Measurements from ENCODE around the gene CDK16. TPM values are rescaled to one million over a fixed set of nuclear protein-coding genes. Genes with fewer than 3 reads are reported as not detected.

CDK16 gene
- polyA plus RNA-seq, 1 donor (not counting 4 experiments of a cell fraction or from before 2014, with no cell fraction given) = 79.3 TPM

DNA sequence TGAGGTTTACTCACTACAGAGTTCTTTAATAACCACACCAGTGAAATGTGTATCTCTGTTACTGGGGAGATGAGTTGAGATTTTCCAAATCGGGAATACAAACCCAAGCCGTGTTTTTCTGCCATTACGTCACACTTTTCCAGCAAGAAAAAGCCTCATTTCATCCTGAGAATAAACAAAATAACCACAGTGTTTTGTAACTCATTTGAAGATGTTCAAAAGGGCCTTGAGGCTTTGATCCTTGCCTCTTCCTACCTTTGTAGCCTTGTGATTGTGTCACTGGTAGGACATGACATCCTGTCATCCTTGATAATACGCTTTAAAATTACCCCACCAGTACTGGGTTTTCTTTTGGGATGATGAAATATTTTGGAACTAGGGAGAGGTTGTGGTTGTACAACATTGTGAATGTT is 17.2 kb downstream of the CDK16 start:
- dilution Hi-C loops (cut with MboI; ENCODE audit: extremely low pct_ligation_motif_present, low sequenced_read_pairs) = no loop called here
- Histone ChIP-seq H3K79me2 (ENCODE audit: control insufficient read depth, insufficient read depth, low read length) (peaks cover 10% of the 10 kb centered on the region), H3K27me3 (ENCODE audit: control insufficient read depth, extremely low read depth, insufficient read depth, low read length) (no peaks in the 10 kb centered on the region), H3K9me3 (ENCODE audit: control insufficient read depth, low read depth, low read length) (no peaks in the 10 kb centered on the region), H3K36me3 (ENCODE audit: control insufficient read depth in 2 of 2, extremely low read depth in 1 of 2, insufficient read depth in 2 of 2, low read length in 2 of 2) (no peaks in the 10 kb centered on the region), H3K4me3 (ENCODE audit: control insufficient read depth in 2 of 3, extremely low read depth in 1 of 3, insufficient read depth in 2 of 3, low read depth in 1 of 3, low read length in 3 of 3) (no peak overlapping the region), H3K27ac (ENCODE audit: control insufficient read depth, insufficient read depth, low read length) (no peak overlapping the region), H3K9me1 (ENCODE audit: control insufficient read depth, extremely low read depth, insufficient read depth, low read length) (no peaks in the 10 kb centered on the region), H3K9ac (ENCODE audit: control insufficient read depth, extremely low read depth, insufficient read depth, low read length) (no peak overlapping the region), H3K4me2 (ENCODE audit: control insufficient read depth, extremely low read depth, insufficient read depth, low read depth, low read length) (no peak overlapping the region), H3K4me1 (ENCODE audit: control insufficient read depth, extremely low read depth, insufficient read depth, low read length) (peaks cover 5% of the 10 kb centered on the region), H2AFZ (ENCODE audit: control insufficient read depth, low read length) (no peak overlapping the region), H4K20me1 (ENCODE audit: control insufficient read depth, extremely low read depth, insufficient read depth, low read length) (no peaks in the 10 kb centered on the region)
- no peak for TF ChIP-seq EZH2 (IDR thresholded peaks at IDR 0.05; ENCODE audit: low read length)
- TF ChIP-seq, protein P1, sequence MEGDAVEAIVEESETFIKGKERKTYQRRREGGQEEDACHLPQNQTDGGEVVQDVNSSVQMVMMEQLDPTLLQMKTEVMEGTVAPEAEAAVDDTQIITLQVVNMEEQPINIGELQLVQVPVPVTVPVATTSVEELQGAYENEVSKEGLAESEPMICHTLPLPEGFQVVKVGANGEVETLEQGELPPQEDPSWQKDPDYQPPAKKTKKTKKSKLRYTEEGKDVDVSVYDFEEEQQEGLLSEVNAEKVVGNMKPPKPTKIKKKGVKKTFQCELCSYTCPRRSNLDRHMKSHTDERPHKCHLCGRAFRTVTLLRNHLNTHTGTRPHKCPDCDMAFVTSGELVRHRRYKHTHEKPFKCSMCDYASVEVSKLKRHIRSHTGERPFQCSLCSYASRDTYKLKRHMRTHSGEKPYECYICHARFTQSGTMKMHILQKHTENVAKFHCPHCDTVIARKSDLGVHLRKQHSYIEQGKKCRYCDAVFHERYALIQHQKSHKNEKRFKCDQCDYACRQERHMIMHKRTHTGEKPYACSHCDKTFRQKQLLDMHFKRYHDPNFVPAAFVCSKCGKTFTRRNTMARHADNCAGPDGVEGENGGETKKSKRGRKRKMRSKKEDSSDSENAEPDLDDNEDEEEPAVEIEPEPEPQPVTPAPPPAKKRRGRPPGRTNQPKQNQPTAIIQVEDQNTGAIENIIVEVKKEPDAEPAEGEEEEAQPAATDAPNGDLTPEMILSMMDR (optimal IDR thresholded peaks at IDR 0.05 in 1 of 3, IDR thresholded peaks at IDR 0.05 in 1 of 3, conservative IDR thresholded peaks at IDR 0.05 in 1 of 3; ENCODE audit: extremely low read depth in 1 of 3, insufficient read depth in 2 of 3, low read length in 3 of 3) = no peak
- FAIRE-seq = no peak
- no peak for DNase-seq (ENCODE audit: low read depth, low spot score)

DNA sequence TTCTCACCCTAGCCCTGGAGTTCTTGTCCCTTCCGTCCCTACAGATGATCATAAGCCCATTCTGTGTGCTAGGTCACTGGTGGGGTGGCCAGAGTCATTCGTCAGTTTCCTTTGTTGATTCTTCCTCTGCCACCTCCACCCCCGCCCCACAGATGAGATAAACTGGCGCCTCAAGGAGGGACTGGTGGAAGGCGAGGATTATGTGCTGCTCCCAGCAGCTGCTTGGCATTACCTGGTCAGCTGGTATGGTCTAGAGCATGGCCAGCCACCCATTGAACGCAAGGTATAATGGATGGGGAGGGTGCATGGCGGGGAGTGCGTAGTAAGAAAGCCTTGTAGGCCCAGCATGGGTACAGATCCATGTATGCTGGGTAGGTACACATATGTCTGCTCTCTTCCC is 20.7 kb downstream of the CDK16 start:
- Histone ChIP-seq H2AFZ (ENCODE audit: control insufficient read depth, low read length) (no peak overlapping the region), H3K4me2 (ENCODE audit: control insufficient read depth, extremely low read depth, insufficient read depth, low read depth, low read length) (no peak overlapping the region), H3K4me1 (ENCODE audit: control insufficient read depth, extremely low read depth, insufficient read depth, low read length) (no peaks in the 10 kb centered on the region), H3K9ac (ENCODE audit: control insufficient read depth, extremely low read depth, insufficient read depth, low read length) (no peak overlapping the region), H3K27me3 (ENCODE audit: control insufficient read depth, extremely low read depth, insufficient read depth, low read length) (no peaks in the 10 kb centered on the region), H3K9me3 (ENCODE audit: control insufficient read depth, low read depth, low read length) (no peaks in the 10 kb centered on the region), H3K36me3 (ENCODE audit: control insufficient read depth in 2 of 2, extremely low read depth in 1 of 2, insufficient read depth in 2 of 2, low read length in 2 of 2) (no peaks in the 10 kb centered on the region), H4K20me1 (ENCODE audit: control insufficient read depth, extremely low read depth, insufficient read depth, low read length) (no peaks in the 10 kb centered on the region), H3K27ac (ENCODE audit: control insufficient read depth, insufficient read depth, low read length) (no peak overlapping the region), H3K4me3 (ENCODE audit: control insufficient read depth in 2 of 3, extremely low read depth in 1 of 3, insufficient read depth in 2 of 3, low read depth in 1 of 3, low read length in 3 of 3) (no peak overlapping the region), H3K9me1 (ENCODE audit: control insufficient read depth, extremely low read depth, insufficient read depth, low read length) (no peaks in the 10 kb centered on the region), H3K79me2 (ENCODE audit: control insufficient read depth, insufficient read depth, low read length) (peaks cover 8% of the 10 kb centered on the region)
- no peak for FAIRE-seq
- DNase-seq (ENCODE audit: low read depth, low spot score) = no peak
- no peak for TF ChIP-seq EZH2 (IDR thresholded peaks at IDR 0.05; ENCODE audit: low read length)
- TF ChIP-seq, protein P1 (optimal IDR thresholded peaks at IDR 0.05 in 1 of 3, IDR thresholded peaks at IDR 0.05 in 1 of 3, conservative IDR thresholded peaks at IDR 0.05 in 1 of 3; ENCODE audit: extremely low read depth in 1 of 3, insufficient read depth in 2 of 3, low read length in 3 of 3) = no peak
- dilution Hi-C loops (cut with MboI; ENCODE audit: extremely low pct_ligation_motif_present, low sequenced_read_pairs) = no loop called here

Measured in keratinocyte (primary cell).